Uterus (tissue), 2 donors: ENCODE results near the gene TM2D1.

ENCODE experiments used
- CTCF ChIP-seq, 4 experiments: fragments of 200-600 bp in 2 of 4; fragments of 450-650 bp in 2 of 4; sonication (generic) in 2 of 4; IDR thresholded peaks; one replicate each; pipeline ENCODE4 v1.5.1; 2016 to 2019; ENCODE audit warnings: antibody characterized with exemption in 4 of 4, mild to moderate bottlenecking in 2 of 4, moderate library complexity in 1 of 4
- POLR2A ChIP-seq, 2 donors: fragments of 450-650 bp; IDR thresholded peaks; one replicate each; pipeline ENCODE4 v1.6.1; 2016; ENCODE audit warnings: antibody characterized with exemption in 2 of 2, mild to moderate bottlenecking in 1 of 2, moderate library complexity in 1 of 2

GRCh38 chr1:61644303-61644702 is 80.6 kb downstream of the TM2D1 start:
- TF ChIP-seq CTCF (IDR thresholded peaks at IDR 0.05): no peak
- no peak for TF ChIP-seq POLR2A (IDR thresholded peaks at IDR 0.05)
